Activated gamma-delta T cell (primary cell): ENCODE measurements around the gene SLIT3.

Source experiments
- DNase-seq: peaks from one replicate; lab custom pipeline; 2025; lab: John Stamatoyannopoulos, UW
- total RNA-seq, 2 donors: gene quantifications; one replicate each; lab custom pipeline; 2026; lab: John Stamatoyannopoulos, UW

The SLIT3 gene
- total RNA-seq: 0.04 to 0.10 reads per million in 2 donors

DNA sequence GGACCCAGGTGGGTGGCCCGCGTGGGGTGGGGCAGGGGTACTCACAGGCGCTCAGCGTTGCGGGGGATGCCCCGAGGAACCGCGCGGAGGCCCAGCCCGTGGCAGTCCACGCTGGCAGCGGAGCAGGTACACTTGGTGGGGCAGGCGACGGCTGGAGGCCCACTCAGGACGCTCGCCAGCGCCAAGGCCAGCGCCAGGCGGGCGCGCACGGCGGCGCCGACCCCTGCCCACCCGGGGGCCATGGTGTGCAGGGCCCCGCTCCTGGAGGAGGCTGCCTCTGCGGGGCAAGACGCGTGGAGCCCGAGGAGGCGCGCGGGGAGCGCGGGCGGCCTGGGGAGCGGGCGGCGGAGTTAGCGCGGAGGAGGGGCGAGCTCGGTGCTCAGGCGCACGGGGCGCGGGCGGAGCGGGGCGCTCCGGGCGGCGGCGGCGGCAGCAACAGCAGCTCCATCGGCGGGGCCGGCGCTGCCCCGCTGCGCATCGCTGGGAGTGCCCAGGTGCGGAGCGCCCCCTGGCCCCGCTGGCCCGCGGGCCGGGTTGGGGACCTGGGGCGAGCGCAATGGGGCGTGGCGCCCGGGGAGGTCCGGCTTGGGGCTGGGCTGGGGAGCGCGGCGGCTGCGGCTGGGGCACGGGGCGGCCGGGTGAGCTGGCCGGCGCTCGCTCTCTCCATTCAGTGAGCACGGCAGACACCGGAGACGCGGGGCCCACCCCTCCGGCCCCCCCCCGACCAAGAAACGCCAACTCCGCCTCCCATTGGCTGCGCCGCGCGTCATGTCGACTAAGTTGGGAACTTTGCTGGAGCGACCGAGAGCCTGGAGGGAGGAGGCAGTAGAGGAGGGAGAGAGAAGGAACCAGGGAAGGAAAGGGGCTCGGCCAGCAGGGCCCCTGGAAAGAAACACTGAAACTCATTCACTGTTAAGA lies at the start of gene SLIT3:
SLIT3 (minus strand) TSS at position 672 of the 918 bp plus-strand sequence; CDS start at position 242, 430 bp downstream.
- no peak for DNase-seq

DNA sequence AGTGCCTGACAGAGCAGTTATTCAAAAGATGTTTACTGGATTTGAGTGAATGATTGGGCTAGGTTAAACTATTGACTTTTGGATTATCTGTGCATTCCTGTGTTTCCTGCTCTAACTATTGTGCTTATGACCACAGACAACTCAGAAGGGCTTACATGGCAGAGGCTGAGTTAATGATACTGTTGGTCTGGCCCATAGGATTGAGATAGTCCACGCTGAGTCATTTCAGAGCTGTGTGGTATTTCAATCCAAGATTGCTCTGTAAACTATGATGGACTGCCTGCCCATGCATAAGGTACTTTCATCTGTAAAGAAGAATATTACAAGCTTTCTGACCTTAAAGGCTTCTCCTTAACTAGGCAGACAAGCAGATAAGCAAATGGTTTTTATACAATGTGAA lies 49.1 kb upstream of the SLIT3 start:
- no peak for DNase-seq

DNA sequence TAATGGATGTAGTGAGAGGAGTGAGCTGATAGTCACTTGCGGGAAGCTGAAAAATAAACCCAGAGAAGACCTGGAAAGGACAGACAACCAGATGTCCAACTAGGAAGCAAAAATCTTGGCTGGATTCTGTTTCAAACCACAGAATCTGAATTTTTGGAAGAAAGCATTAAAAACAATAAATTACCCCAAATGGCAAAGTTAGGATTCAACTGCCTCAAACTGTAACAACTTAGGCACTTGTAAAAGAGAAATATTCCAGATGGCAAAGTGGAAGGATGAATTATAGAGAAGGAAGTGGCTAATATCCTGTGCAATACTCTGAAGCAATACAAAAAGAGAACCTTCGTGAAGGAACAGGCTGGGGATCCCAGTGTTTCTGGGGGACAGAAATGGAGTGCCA lies 46.8 kb upstream of the SLIT3 start:
- no peak for DNase-seq

DNA sequence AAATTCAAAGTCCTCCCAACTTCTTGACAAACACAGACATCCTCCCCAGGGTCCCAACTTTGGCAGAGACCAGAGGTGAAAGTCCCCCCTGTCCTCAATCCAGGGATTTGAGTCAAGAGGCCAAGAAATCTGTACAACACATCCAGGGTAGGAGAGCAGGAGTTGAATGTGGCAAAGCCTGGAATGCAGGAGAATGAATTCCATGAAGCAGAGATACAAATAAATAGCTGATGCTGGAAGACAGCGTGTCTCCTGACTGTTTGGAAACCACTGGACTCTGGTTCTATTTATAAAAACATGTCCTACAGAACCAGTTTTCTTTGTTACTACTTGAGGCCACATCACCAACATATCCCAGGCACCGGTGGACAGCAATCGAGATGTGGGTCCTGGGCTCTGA lies 43.7 kb upstream of the SLIT3 start:
- DNase-seq: no peak

DNA sequence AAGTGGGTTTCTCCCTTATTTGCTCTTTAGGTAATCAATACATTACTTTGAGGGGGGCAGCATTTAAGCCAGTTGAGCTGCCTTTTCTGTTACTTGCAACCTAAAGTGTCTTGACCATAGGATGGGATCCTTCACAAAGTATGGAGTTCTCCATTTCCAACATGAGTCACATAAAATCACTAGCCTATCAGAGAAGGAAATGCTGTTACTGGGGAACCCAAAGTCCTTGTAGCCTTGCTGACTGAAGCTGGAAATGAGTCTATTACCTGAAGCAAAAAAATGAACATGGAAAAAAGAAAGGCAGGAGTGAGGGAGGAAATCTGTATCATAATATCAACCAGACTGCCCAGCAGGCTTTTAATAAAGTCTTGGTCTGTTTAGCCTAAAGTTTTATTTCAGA lies 42.8 kb upstream of the SLIT3 start:
- DNase-seq: no peak

DNA sequence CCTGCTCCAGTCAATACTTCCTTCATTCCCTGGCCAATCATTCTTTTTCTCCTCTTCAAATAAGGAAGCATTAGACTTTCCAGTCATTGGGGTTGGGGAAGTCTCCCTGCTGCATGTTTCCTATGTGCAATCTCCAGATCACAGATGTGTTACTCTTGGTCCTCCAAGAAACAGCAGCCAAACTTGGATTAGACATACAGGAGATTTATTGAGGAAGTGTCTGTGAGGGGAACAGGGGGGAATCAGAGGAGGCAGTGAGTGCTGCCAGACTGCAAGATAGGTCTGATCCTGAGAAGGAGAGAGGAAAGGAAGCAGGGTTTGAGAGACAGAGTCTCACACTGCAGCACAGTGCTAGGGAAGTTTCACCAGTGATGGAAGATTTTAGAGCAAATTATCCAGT lies 40.6 kb upstream of the SLIT3 start:
- DNase-seq: no peak

DNA sequence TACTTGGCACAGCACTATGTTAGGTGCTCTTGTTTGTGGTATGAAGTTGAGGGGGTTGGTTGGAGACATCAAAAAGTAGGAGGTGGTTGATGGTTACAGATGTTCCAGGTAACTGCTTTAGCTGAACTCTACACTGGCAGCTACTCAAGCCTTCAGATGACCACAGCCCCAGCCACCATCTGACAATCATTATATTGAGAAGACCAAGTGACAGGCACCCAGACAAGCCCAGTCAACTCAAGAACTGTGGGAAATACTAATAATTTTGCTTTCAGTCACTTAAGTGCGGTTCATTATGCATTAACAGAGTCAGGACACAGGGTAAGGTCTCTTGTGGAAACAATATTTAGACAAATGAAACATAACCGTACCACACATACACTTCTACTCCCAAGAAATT lies 38.9 kb upstream of the SLIT3 start:
- no peak for DNase-seq

DNA sequence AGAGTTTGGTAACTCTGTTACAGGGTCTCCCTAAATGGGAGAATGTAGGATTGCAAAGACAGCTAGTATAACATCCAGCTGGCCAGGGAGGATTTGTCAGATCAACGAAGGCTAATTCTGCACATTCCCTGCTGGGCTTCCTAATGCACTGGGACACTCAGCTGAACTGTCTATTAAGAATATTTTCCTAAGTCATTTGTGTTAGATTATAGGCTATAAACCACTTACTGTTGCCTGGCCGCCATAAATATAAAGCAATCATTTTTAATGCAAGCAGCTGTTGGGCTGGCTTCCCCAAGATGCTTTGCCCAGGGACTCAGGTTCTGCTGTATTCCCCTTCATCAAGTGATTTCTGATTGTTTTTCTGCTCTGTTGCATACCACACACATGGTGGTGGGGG lies 35.3 kb upstream of the SLIT3 start:
- DNase-seq: no peak

DNA sequence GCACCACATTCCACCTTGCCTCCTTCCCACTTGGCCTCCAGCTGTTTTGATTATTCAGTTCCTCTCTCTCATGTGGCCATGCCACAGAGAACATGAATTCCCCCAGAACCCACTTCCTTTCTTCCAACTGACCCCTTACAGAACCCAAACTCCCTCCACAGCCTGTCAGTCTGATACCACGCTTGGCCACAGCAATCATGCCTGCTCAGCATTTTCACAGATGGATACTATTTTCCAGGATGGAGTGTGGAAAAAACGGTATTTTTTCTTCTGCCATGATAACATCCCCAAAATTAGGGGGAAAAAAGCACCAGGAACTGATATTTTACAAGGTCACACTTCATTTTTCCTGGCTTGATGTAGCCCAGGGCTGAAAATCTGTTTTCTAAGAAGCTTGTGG lies 34.9 kb upstream of the SLIT3 start:
- no peak for DNase-seq

DNA sequence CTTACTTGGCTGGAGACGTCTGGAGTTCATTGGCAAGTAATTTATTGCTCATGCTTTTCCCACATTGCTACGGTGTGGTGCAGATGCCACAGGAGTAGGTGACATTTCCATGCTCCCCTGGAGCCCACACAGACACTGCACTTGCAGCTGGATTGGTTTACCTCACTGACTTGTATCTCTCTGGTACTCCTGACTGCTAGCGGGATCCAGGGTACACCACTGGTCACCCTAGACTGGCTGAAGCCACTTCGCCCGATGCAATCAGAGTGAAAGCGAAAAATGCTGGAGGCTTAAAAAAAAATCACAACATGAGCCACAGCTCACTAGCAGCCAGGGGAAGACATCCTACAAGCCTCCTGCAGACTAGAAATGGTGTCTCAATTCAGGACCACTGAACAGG lies 32.6 kb upstream of the SLIT3 start:
- DNase-seq: no peak

DNA sequence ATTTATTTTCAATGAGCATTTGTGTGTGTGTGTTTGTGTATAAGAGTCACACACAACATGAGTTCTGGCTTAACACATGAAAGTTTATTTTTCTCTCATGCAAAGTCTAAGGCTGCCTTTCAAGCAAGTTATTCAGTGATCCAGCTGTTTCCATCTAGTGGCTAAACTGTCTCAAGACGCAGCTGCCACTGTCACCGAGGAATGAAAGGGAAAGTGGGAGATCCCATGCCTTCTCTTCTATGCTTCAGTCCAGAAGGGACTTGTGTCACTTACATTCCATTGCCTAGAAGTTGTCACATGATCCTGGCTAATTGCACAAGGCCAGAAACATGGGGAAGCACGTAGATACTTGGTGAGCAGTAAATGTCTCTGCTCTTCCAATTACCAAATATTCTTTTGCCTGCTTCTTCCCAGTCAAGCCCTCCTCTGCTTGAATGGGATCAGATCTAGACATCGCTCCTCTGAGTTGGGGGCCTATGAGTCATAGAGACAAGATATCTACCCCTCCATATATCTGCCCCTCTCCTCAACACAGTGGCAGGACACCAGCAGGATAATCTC lies 30.4 kb upstream of the SLIT3 start:
- no peak for DNase-seq

DNA sequence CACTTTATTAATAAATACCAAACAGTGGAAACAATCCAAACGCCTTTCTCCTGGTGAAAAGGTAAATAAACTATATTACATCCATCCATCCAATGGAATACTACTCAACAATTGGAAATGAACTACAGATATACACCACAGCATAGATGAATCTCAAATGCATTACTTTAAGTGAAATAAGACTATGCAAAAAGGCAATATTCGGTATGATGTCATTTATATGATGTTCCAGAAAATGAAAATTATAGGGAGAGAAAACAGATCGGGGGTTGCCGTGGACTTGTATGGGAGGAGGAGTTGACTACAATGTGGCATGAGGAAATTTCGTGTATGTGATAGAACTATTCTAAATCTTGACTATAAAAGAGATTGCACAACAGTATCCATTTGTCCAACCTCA lies 27.5 kb upstream of the SLIT3 start:
- DNase-seq: no peak

DNA sequence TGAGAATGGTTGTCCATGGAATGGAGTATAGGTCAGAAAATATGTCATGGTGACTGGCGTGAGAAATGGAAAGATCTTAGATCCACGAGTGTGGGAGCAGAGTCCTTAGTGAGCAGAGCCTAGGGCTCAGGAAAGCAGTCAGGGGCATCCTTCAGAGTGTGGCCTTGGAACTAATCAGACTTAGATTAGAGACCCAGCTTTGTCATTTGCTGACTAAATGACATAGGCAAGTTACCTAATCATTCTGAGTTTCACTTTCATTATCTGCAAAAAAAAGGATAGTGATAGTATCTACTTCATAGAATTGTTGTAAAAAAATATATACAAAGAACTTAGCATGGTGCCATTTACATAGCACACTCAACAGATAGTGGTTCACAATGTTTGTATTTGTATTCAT lies 24.3 kb upstream of the SLIT3 start:
- DNase-seq: no peak

DNA sequence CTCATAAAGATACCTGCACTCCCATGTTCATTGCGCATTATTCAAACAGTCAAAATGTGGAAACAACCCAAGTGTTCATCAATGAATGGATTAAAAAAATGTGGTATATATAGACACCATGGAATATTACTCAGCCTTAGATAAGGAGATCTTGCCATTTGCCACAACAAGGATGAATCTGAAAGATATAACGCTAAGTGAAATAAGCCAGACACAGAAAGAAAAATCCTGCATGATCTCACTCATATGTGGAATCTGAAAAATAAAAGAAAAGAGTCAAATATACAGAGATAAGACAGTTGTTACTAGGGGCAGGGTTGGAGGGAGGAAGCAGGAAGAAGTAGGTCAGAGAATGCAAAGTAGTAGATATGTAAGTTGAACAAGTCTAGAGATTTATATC lies 17.6 kb upstream of the SLIT3 start:
- no peak for DNase-seq

DNA sequence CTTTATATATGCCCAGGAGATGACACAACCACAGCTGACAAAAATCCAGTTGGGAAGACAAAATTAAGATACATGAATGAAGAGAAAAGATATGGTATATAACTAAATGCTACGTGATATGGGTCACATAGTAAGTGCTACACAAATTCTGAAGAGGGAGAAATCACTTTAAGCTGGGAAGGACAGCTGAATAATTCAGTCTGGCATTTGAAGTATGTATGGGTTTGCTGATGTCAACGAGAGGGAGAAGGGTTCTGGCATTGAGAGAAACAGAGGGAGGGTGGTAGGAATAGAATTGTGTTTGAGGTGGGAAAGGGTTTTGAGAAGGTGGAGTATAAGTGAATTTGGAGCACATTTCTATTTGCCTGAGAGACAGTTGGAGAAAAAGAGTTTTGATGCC lies 6.7 kb upstream of the SLIT3 start:
- no peak for DNase-seq

DNA sequence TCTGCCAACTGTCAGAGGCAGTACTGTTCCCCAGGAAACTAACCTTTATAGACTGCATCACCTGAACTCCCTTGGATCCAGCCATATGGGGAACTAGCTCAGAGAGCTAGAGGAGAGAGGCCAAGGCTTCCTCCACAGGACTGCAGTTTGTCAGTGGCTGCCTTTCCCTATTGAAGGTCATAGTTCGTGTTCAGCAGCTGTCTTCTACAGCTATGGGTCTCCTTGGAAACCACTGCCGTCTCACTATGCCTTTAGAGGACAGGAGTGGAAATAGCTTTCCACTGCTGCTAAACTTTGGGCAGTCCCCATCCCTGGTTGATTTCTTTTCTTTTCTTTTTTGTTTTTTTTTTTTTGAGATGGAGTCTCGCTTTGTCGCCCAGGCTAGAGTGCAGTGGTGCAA lies 4.4 kb upstream of the SLIT3 start:
- no peak for DNase-seq

DNA sequence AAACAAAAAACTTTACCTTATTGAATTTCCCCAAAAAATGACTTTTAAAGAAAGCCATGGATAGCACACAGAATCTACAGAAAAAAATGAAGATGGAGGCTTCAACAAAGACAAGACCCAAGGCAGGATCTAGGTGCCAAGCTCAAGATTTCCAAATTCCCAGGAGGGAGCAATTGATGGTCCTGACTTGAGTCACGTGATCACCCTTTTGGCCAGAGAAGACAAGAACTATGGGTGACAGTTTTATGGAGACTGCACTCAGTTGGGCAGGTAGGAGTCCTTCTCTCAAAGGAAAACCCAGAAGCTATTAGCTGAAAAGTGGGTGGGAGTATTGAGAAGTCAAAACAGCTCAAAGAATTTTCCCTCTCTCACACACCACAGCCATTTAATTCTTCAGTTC lies 3.2 kb upstream of the SLIT3 start:
- DNase-seq: no peak

DNA sequence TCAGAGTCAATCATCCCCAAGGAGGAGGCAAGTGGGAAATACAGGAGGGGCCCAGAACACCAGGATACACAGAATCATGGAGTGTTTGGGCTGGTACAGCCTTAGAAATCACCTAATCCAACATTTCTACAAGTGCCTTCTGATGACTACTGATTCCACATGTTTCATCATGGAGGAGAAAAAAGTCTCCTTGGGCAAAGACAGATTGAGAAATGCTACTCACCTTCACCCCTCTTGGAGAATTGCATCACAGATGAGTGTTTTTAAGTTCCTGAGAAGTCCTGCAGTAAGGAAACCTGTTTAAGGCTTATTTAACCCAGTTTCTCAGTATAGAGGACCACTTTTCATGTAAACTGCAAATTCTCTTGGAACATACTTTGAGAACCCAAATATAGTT lies 2.2 kb upstream of the SLIT3 start:
- no peak for DNase-seq

DNA sequence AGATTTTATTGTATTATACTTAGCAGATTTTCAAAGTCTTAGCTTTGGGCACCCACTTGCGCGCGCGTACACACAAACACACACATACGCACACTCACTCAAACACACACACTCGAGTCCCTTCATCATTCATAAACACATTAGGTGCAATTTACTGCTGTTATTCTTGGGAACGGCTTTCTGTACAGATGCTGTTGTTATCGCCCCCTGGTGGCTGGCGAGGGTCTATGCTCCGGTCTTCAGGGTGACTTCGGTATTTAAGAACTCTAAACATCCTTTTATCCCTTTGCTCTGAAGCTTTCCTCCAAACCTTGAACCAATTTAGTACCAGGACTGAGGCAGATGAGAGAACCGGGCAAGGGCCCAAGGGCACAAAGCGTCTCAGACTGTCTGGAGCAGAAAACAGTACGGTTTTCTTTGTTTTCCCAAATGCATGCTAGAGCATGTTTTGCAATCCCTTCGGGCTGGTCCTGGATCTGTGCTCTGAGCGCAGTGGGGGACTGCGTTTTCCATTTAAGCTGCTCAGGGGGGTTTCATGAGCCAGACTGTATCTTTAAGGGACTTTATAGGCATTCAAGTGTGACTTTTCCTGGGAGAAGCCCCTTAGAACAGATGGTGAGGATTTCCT lies 1.7 kb upstream of the SLIT3 start:
- no peak for DNase-seq

DNA sequence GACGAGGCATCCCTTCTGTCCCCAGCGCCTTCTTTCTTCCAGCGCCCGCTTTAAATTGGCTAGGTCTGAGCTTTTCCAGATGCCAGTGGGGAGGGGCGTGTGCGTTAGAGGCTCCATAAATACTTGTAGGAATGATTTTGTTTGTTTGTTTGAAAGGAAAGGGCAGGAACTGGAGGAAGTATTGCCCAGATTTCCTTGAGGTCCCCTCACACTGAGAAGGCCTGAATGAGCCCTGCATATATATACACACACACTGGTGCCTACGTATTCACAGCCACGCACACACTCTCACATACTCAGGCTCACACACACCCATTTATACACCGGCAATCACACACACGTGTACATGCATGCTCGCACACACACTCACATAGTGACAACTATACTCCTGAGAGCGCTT lies 1.0 kb upstream of the SLIT3 start:
- no peak for DNase-seq

DNA sequence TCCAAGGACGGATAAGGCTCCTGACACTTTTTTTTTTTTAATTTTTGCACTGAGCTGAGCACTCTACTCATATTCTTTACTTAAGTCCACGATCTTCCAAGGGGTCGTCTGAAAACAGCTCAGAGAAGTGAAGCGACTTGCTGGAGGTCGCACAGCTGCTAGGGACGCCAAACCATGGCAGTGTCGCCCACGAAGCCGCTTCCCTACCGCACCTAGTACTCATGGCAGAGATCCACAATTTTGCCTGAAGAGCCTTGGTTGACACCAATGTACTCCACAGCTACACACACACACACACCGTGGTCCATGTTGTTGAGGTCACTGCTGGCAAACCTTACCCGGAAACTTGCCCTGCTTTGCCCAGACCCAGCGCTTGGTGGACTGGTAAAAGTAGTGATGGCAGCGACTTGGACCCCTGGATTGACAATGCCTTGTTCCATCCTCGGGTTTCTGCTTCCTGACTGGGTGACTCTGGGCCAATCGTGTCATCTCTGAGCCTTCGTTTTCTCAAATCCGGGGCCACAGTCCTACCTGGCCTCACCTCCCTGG lies 521 bp upstream of the SLIT3 start:
- DNase-seq: no peak

DNA sequence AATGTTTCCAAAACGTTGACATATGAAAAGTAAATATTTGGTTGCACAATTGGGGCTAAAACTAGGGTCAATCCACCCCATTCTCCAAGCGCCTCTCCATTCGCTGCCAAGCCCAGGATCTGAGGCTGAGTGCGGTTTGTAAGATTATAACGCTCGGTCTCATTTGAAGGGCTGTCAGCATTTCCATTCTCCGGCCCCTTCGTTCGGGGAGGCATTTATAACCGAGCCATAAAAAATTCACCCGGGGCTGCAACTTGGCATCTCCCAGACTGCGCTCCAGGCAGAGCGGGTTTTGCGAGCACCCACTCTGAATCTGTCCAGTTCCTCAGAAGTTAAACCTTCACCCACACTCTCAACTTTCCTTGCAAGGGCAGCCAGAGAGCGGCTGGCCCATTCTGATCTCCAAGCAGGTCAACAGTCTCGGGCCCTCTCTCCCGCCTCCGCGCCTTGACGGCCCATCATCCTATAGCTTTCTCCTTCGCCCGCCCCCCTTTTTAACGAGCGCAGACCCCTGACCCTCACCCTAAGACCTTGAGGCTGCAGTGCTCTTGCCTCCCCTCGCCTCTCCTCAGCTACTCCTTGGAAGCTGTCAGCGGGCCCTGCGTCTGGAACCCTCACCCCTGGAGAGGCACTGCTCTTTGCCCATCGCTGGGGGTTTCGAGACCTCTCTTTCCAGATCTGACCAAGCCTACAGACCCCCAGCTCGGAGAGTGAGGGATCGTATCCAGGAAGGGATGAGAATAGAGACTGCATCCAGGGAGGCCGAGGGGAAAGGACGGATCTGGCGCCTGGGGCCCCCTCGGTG lies 1.1 kb downstream of the SLIT3 start:
- DNase-seq: no peak
